ENCODE measurements around the gene SUSD6.

SUSD6 gene

GRCh38 chr14:69611172-69612013 is at the start of gene SUSD6:
TSS of gene SUSD6 (plus strand) at chr14:69611596. CDS start at chr14:69658593, 46,997 bp downstream.
- DNase-seq (ENCODE audit: low read depth), result peak; percentile 85

- no peak for DNase-seq (ENCODE audit: low read depth)
These were observed 49.5 kb upstream of the SUSD6 start for GRCh38 chr14:69561893-69562292.

- no peak for DNase-seq (ENCODE audit: low read depth)
These were observed 43.8 kb upstream of the SUSD6 start for GRCh38 chr14:69567563-69567962.

- DNase-seq (ENCODE audit: low read depth), result no peak
These were observed 41.5 kb upstream of the SUSD6 start for GRCh38 chr14:69569859-69570258.

- DNase-seq (ENCODE audit: low read depth), result no peak
These were observed 40.5 kb upstream of the SUSD6 start for GRCh38 chr14:69570836-69571330.

GRCh38 chr14:69571449-69572029 is 39.9 kb upstream of the SUSD6 start:
- DNase-seq (ENCODE audit: low read depth), result no peak

- no peak for DNase-seq (ENCODE audit: low read depth)
These were observed 39.2 kb upstream of the SUSD6 start for GRCh38 chr14:69572030-69572840.

- no peak for DNase-seq (ENCODE audit: low read depth)
These were observed 38.6 kb upstream of the SUSD6 start for GRCh38 chr14:69572841-69573135.

- DNase-seq (ENCODE audit: low read depth), result no peak
These were observed 38.1 kb upstream of the SUSD6 start for GRCh38 chr14:69573205-69573830.

GRCh38 chr14:69573831-69574262 is 37.5 kb upstream of the SUSD6 start:
- no peak for DNase-seq (ENCODE audit: low read depth)

- peak; percentile 56 for DNase-seq (ENCODE audit: low read depth)
These were observed 37.0 kb upstream of the SUSD6 start, which contains the start of gene CCDC177 for GRCh38 chr14:69574263-69574953. TSS of gene CCDC177 (minus strand) at chr14:69574871. CDS start at chr14:69573622, 1,249 bp downstream.

GRCh38 chr14:69574954-69575295 is 36.5 kb upstream of the SUSD6 start:
- DNase-seq (ENCODE audit: low read depth), result no peak

GRCh38 chr14:69579476-69579875 is 31.9 kb upstream of the SUSD6 start:
- no peak for DNase-seq (ENCODE audit: low read depth)

GRCh38 chr14:69580009-69580577 is 31.3 kb upstream of the SUSD6 start:
- peak; percentile 98 for DNase-seq (ENCODE audit: low read depth)

GRCh38 chr14:69581316-69581935 is 30.0 kb upstream of the SUSD6 start:
- DNase-seq (ENCODE audit: low read depth), result no peak

GRCh38 chr14:69582212-69582611 is 29.2 kb upstream of the SUSD6 start:
- peak; percentile 32 for DNase-seq (ENCODE audit: low read depth)

GRCh38 chr14:69582829-69583228 is 28.6 kb upstream of the SUSD6 start:
- no peak for DNase-seq (ENCODE audit: low read depth)

GRCh38 chr14:69584389-69584788 is 27.0 kb upstream of the SUSD6 start:
- no peak for DNase-seq (ENCODE audit: low read depth)

GRCh38 chr14:69586404-69586803 is 25.0 kb upstream of the SUSD6 start:
- no peak for DNase-seq (ENCODE audit: low read depth)

- DNase-seq (ENCODE audit: low read depth), result no peak
These were observed 24.0 kb upstream of the SUSD6 start for GRCh38 chr14:69587389-69587788.

- no peak for DNase-seq (ENCODE audit: low read depth)
These were observed 20.1 kb upstream of the SUSD6 start for GRCh38 chr14:69591317-69591716.
